ENCODE data around the gene NKAIN2. TPM values are rescaled to one million over a fixed set of nuclear protein-coding genes. Genes with fewer than 3 reads are reported as not detected.

The NKAIN2 gene
- total RNA-seq, 2 experiments from 2014 or later, result not detected

GRCh38 chr6:123850555-123850954, 46.9 kb downstream of the NKAIN2 start:
- ATAC-seq, result no peak
- H3K9me3 Mint-ChIP-seq (ENCODE audit: low read depth), result peaks cover 3% of the 10 kb centered on the region
- ChIA-PET CTCF (no interaction called here), POLR2A (no interaction called here)
- no peak overlapping the region for H3K4me3 Mint-ChIP-seq
- DNase-seq, result no peak
- H3K36me3 Mint-ChIP-seq (ENCODE audit: low read depth), result no peaks in the 10 kb centered on the region
- intact Hi-C loops (cut with DNase I, micrococcal nuclease), result no loop called here
- H3K4me1 Mint-ChIP-seq, result no peaks in the 10 kb centered on the region
- H3K27me3 Mint-ChIP-seq, result no peaks in the 10 kb centered on the region
- H3K27ac Mint-ChIP-seq, result no peak overlapping the region

DNA sequence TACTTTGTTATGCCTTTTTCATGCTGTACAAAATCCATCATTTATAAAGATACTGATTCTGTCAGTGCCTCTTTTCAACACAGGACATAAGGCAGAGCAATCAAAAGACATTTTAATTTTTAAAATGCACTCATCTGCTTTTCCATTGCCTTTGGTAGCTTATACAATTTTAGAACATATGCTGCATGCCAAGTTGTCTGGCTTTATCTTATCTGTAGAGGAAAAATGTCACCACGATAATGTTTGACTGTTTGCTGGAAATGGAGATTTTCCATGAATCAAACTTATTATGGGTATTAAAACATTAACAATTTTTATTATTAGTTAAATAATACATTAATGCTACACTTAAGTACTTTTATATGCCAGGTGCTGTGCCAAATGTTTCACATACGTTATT, 50.5 kb downstream of the NKAIN2 start:
- Mint-ChIP-seq H3K4me3 (no peak overlapping the region), H3K27me3 (no peaks in the 10 kb centered on the region), H3K9me3 (ENCODE audit: low read depth) (no peaks in the 10 kb centered on the region), H3K27ac (no peak overlapping the region), H3K36me3 (ENCODE audit: low read depth) (no peaks in the 10 kb centered on the region), H3K4me1 (no peaks in the 10 kb centered on the region)
- ChIA-PET POLR2A (no interaction called here), CTCF (no interaction called here)
- no peak for ATAC-seq
- no peak for DNase-seq
- intact Hi-C loops (cut with DNase I, micrococcal nuclease), result no loop called here

- no peaks in the 10 kb centered on the region for H3K9me3 Mint-ChIP-seq (ENCODE audit: low read depth)
- H3K36me3 Mint-ChIP-seq (ENCODE audit: low read depth), result no peaks in the 10 kb centered on the region
- ChIA-PET CTCF (no interaction called here), POLR2A (interaction anchor here (0.5 kb wide), 1 partner anchor 9 kb away, joined by 3 read pairs; no protein-coding TSS in a partner anchor)
- H3K4me3 Mint-ChIP-seq, result no peak overlapping the region
- ATAC-seq (no peak), DNase-seq (no peak)
- H3K4me1 Mint-ChIP-seq, result no peaks in the 10 kb centered on the region
- intact Hi-C loops (cut with DNase I, micrococcal nuclease), result no loop called here
- H3K27me3 Mint-ChIP-seq, result no peaks in the 10 kb centered on the region
- no peak overlapping the region for H3K27ac Mint-ChIP-seq
Measured at GRCh38 chr6:123855506-123855905, 51.8 kb downstream of the NKAIN2 start.

DNA sequence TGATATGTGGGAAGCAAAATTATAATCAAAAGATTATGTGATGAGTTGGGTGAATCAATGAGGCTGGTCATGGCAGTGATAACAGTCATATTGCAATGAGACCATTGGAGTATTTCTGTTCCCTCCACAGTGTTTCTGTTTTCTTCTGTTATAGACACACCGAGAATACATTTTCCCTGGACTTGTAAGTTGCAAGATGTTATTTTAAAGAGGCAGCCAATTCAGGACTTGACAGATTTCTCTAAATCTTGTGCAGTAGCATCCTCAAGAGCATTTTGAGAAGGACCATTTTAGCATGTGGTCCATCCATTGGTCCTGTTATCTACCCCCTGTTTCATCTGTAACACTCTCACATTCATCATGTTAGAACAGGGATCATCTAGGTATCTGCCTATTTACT, 55.6 kb downstream of the NKAIN2 start:
- ATAC-seq, result no peak
- intact Hi-C loops (cut with DNase I, micrococcal nuclease), result no loop called here
- Mint-ChIP-seq H3K27ac (no peak overlapping the region), H3K9me3 (ENCODE audit: low read depth) (no peaks in the 10 kb centered on the region), H3K36me3 (ENCODE audit: low read depth) (no peaks in the 10 kb centered on the region), H3K27me3 (no peaks in the 10 kb centered on the region), H3K4me1 (no peaks in the 10 kb centered on the region), H3K4me3 (no peak overlapping the region)
- ChIA-PET POLR2A (no interaction called here), CTCF (no interaction called here)
- DNase-seq, result no peak

GRCh38 chr6:123869334-123869733, 65.7 kb downstream of the NKAIN2 start:
- H3K4me1 Mint-ChIP-seq, result no peaks in the 10 kb centered on the region
- intact Hi-C loops (cut with DNase I, micrococcal nuclease), result no loop called here
- ATAC-seq, result no peak
- no peak overlapping the region for H3K27ac Mint-ChIP-seq
- no peaks in the 10 kb centered on the region for H3K27me3 Mint-ChIP-seq
- H3K4me3 Mint-ChIP-seq, result no peak overlapping the region
- H3K36me3 Mint-ChIP-seq (ENCODE audit: low read depth), result no peaks in the 10 kb centered on the region
- ChIA-PET CTCF (no interaction called here), POLR2A (no interaction called here)
- no peaks in the 10 kb centered on the region for H3K9me3 Mint-ChIP-seq (ENCODE audit: low read depth)
- no peak for DNase-seq

DNA sequence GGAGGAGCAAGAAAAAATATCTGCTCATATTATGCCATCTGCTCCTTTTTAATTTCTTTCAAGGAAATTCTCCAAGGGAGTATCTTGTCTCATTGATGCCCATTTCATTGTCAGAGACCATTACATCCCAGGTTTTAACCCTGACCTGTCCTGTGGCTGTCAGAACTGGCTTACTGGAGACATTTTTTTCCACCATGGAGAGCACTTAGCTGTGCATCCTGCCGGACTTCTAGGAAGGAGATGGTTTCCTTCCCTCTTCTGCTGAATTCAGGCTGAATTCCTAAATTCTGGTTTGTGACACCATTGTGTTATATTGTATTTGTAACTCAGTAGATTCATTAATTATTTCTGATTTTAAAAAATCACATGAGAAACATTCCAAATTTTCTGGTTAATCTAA, 70.3 kb downstream of the NKAIN2 start:
- Mint-ChIP-seq H3K36me3 (ENCODE audit: low read depth) (no peaks in the 10 kb centered on the region), H3K9me3 (ENCODE audit: low read depth) (no peaks in the 10 kb centered on the region), H3K27me3 (no peaks in the 10 kb centered on the region), H3K4me3 (no peak overlapping the region), H3K4me1 (no peaks in the 10 kb centered on the region), H3K27ac (no peak overlapping the region)
- no peak for DNase-seq
- POLR2A ChIA-PET, result no interaction called here
- CTCF ChIA-PET, result no interaction called here
- no peak for ATAC-seq
- intact Hi-C loops (cut with DNase I, micrococcal nuclease), result no loop called here

DNA sequence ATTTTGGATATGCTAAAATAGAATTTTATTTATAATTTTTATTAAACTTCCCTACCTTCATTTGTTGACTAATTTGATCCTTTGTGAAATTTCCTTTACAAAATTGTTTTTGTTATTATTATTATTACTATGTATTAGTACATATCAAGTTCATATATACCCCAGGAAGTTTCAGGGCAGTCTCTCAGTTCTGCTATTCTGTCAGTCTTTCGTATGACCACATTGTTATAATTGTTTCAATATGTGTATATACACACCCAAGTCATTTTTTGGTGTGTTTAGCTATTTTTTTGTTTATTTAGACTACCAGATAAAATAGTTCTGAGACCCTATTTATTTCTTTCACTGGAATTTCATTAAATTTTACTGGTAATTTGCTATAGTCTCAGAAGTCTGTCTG, 72.1 kb downstream of the NKAIN2 start:
- ATAC-seq (no peak), DNase-seq (no peak)
- Mint-ChIP-seq H3K27ac (no peak overlapping the region), H3K4me1 (no peaks in the 10 kb centered on the region), H3K4me3 (no peak overlapping the region), H3K36me3 (ENCODE audit: low read depth) (no peaks in the 10 kb centered on the region), H3K27me3 (no peaks in the 10 kb centered on the region), H3K9me3 (ENCODE audit: low read depth) (no peaks in the 10 kb centered on the region)
- POLR2A ChIA-PET, result interaction anchor here (0.6 kb wide), 1 partner anchor 107 kb away, joined by 3 read pairs; no protein-coding TSS in a partner anchor
- CTCF ChIA-PET, result no interaction called here
- intact Hi-C loops (cut with DNase I, micrococcal nuclease), result no loop called here

DNA sequence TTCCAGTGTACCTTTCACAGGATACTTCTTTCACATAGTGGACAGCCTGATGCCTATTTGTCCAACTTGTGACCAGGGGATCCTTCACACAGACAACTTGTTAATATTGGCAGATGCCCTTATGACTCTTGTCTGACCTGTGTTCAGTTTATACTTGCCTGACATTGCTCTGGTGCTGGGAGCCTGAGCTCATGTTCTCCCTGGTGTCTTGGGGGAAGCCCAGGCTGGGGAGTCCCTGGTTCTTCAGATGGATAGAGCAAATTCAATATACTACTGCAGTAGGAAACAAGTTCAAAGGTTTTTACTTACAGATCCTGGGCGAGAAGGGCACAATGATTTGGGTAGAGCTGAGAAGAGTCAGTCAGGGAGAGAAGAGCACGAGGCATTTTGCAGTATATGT, 76.1 kb downstream of the NKAIN2 start:
- no peak for DNase-seq
- intact Hi-C loops (cut with DNase I, micrococcal nuclease), result no loop called here
- Mint-ChIP-seq H3K4me1 (no peaks in the 10 kb centered on the region), H3K36me3 (ENCODE audit: low read depth) (no peaks in the 10 kb centered on the region), H3K27ac (no peak overlapping the region), H3K4me3 (no peak overlapping the region), H3K9me3 (ENCODE audit: low read depth) (no peaks in the 10 kb centered on the region), H3K27me3 (no peaks in the 10 kb centered on the region)
- ATAC-seq, result no peak
- ChIA-PET POLR2A (no interaction called here), CTCF (no interaction called here)

DNA sequence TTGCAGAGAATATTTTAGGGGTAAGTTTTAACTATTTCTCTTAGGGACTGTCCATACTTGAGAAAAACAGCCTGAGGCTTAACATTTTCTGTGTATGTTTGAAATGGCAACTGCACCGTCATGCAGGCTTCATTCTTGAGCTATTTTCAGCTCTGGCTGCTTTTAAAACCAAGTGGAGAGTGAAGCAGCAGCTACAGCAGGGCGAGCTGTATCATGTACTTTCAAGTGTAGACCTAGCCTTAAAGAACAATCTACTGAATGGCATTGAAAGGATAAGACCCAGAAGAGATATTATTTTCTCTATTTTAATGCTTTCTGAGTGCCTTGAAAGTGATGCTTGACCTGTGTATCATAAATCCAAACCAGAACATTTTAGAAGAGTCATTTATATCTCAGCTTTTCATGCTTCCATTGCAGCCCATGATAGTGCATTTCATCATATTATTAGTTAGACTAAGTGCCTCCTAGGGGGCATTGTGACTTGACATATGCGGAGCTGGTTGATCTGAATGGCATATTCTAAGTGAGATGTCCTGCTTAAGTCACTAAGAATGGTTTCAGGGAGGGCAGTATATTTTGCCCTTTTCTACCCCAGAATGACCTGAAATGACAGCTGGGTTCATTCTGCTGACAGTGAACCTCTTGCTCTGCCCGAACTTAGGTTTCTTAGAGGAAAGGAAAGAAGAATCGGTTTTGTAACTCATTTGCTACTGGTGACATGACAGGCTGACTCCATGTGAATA, 85.3 kb downstream of the NKAIN2 start:
- no peaks in the 10 kb centered on the region for H3K9me3 Mint-ChIP-seq (ENCODE audit: low read depth)
- H3K4me3 Mint-ChIP-seq, result no peak overlapping the region
- ChIA-PET POLR2A (no interaction called here), CTCF (no interaction called here)
- H3K36me3 Mint-ChIP-seq (ENCODE audit: low read depth), result no peaks in the 10 kb centered on the region
- intact Hi-C loops (cut with DNase I, micrococcal nuclease), result no loop called here
- no peaks in the 10 kb centered on the region for H3K27me3 Mint-ChIP-seq
- H3K27ac Mint-ChIP-seq, result no peak overlapping the region
- DNase-seq, result no peak
- no peak for ATAC-seq
- H3K4me1 Mint-ChIP-seq, result no peaks in the 10 kb centered on the region

GRCh38 chr6:123895346-123895745, 91.7 kb downstream of the NKAIN2 start:
- H3K4me1 Mint-ChIP-seq, result no peaks in the 10 kb centered on the region
- H3K27ac Mint-ChIP-seq, result no peak overlapping the region
- no peaks in the 10 kb centered on the region for H3K27me3 Mint-ChIP-seq
- no peaks in the 10 kb centered on the region for H3K9me3 Mint-ChIP-seq (ENCODE audit: low read depth)
- H3K36me3 Mint-ChIP-seq (ENCODE audit: low read depth), result no peaks in the 10 kb centered on the region
- ChIA-PET POLR2A (no interaction called here), CTCF (no interaction called here)
- intact Hi-C loops (cut with DNase I, micrococcal nuclease), result no loop called here
- ATAC-seq (no peak), DNase-seq (no peak)
- H3K4me3 Mint-ChIP-seq, result no peak overlapping the region

GRCh38 chr6:123895806-123896205, 92.1 kb downstream of the NKAIN2 start:
- no peak for ATAC-seq
- Mint-ChIP-seq H3K36me3 (ENCODE audit: low read depth) (no peaks in the 10 kb centered on the region), H3K27ac (no peak overlapping the region), H3K4me3 (no peak overlapping the region), H3K9me3 (ENCODE audit: low read depth) (no peaks in the 10 kb centered on the region), H3K27me3 (no peaks in the 10 kb centered on the region), H3K4me1 (no peaks in the 10 kb centered on the region)
- no peak for DNase-seq
- intact Hi-C loops (cut with DNase I, micrococcal nuclease), result no loop called here
- POLR2A ChIA-PET, result no interaction called here
- CTCF ChIA-PET, result no interaction called here

- CTCF ChIA-PET, result no interaction called here
- DNase-seq (no peak), ATAC-seq (no peak)
- intact Hi-C loops (cut with DNase I, micrococcal nuclease), result no loop called here
- POLR2A ChIA-PET, result no interaction called here
- Mint-ChIP-seq H3K9me3 (ENCODE audit: low read depth) (no peaks in the 10 kb centered on the region), H3K4me3 (no peak overlapping the region), H3K36me3 (ENCODE audit: low read depth) (no peaks in the 10 kb centered on the region), H3K27me3 (no peaks in the 10 kb centered on the region), H3K27ac (no peak overlapping the region), H3K4me1 (no peaks in the 10 kb centered on the region)
Measured at GRCh38 chr6:123896869-123897268, 93.2 kb downstream of the NKAIN2 start.

- intact Hi-C loops (cut with DNase I, micrococcal nuclease), result no loop called here
- POLR2A ChIA-PET, result no interaction called here
- no peak overlapping the region for H3K4me3 Mint-ChIP-seq
Measured at GRCh38 chr6:123897965-123898364, 94.3 kb downstream of the NKAIN2 start.

More at GRCh38 chr6:123897965-123898364, 94.3 kb downstream of the NKAIN2 start:
- ATAC-seq (no peak), DNase-seq (no peak)
- Mint-ChIP-seq H3K27ac (no peak overlapping the region), H3K9me3 (ENCODE audit: low read depth) (no peaks in the 10 kb centered on the region), H3K27me3 (no peaks in the 10 kb centered on the region), H3K36me3 (ENCODE audit: low read depth) (no peaks in the 10 kb centered on the region), H3K4me1 (no peaks in the 10 kb centered on the region)
- CTCF ChIA-PET, result interaction anchor here (0.6 kb wide), 1 partner anchor 54 kb away, joined by 4 read pairs; no protein-coding TSS in a partner anchor

Data from activated CD4-positive, alpha-beta T cell treated with anti-CD3 and anti-CD28 coated beads for 36 hours (primary cell).